ENCODE data around the gene PHC3. TPM values are rescaled to one million over a fixed set of nuclear protein-coding genes. Genes with fewer than 3 reads are reported as not detected.
A peak's percentile ranks its signal among the peaks of the same experiment; 100 is the strongest.

PHC3 gene
- total and polyA plus RNA-seq, 2 of the 13 experiments (the other 11 are each of a cell fraction or from before 2014, with no cell fraction given): 24.1 to 49.0 TPM

- TF ChIP-seq, protein P1, sequence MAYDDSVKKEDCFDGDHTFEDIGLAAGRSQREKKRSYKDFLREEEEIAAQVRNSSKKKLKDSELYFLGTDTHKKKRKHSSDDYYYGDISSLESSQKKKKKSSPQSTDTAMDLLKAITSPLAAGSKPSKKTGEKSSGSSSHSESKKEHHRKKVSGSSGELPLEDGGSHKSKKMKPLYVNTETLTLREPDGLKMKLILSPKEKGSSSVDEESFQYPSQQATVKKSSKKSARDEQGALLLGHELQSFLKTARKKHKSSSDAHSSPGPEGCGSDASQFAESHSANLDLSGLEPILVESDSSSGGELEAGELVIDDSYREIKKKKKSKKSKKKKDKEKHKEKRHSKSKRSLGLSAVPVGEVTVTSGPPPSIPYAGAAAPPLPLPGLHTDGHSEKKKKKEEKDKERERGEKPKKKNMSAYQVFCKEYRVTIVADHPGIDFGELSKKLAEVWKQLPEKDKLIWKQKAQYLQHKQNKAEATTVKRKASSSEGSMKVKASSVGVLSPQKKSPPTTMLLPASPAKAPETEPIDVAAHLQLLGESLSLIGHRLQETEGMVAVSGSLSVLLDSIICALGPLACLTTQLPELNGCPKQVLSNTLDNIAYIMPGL (CRISPR knock-in tag; IDR thresholded peaks at IDR 0.05; ENCODE audit: borderline replicate concordance in 1 of 2, low read depth in 1 of 2): peak; percentile 74; a peak in 3 of 4 replicates
- TF ChIP-seq SIX1 (CRISPR knock-in tag; IDR thresholded peaks at IDR 0.05; ENCODE audit: borderline replicate concordance) (0 out of 2 replicates have a peak, but pooled peaks have one; percentile 20), ARNTL (CRISPR knock-in tag; IDR thresholded peaks at IDR 0.05) (peak; percentile 23; the same call in 1 of the 2 replicates), SATB2 (CRISPR knock-in tag; IDR thresholded peaks at IDR 0.05) (no peak), NFYB (CRISPR knock-in tag; IDR thresholded peaks at IDR 0.05) (no peak; the same call in none of the 2 replicates), ARID5B (CRISPR knock-in tag; IDR thresholded peaks at IDR 0.05) (peak; percentile 56; the same call in 1 of the 2 replicates), NKX3-1 (CRISPR knock-in tag; IDR thresholded peaks at IDR 0.05) (no peak), ZNF224 (CRISPR knock-in tag; IDR thresholded peaks at IDR 0.05) (peak; percentile 53; the same call in 1 of the 2 replicates), PHF5A (CRISPR knock-in tag; IDR thresholded peaks at IDR 0.05; ENCODE audit: low read depth, unreplicated experiment) (no peak), ZBTB26 (CRISPR knock-in tag; IDR thresholded peaks at IDR 0.05; ENCODE audit: borderline replicate concordance) (no peak), CEBPB (IDR thresholded peaks at IDR 0.05; ENCODE audit: borderline replicate concordance, low read depth, low read length) (no peak), MIER3 (CRISPR knock-in tag; IDR thresholded peaks at IDR 0.05; ENCODE audit: borderline replicate concordance) (peak; percentile 15; the same call in 1 of the 2 replicates)
Observed at GRCh38 chr3:170221924-170222646, 40.6 kb upstream of the PHC3 start, which contains the start of gene PRKCI (continued).
